HG03045 (cell line): ENCODE data around the gene TMEM82.

Source experiments
- ATAC-seq: cut with Tn5 transposase; IDR thresholded peaks from one replicate; pipeline ENCODE4 v1.9.1; 2021; ENCODE audit warnings: mild to moderate bottlenecking, moderate library complexity; ENCODE audit not compliant: unreplicated experiment

TMEM82 gene

GRCh38 chr1:15775706-15776105 lies 33.4 kb downstream of the TMEM82 start:
- no peak for ATAC-seq

- ATAC-seq = no peak
Observed at GRCh38 chr1:15777909-15778707, 35.8 kb downstream of the TMEM82 start.

DNA sequence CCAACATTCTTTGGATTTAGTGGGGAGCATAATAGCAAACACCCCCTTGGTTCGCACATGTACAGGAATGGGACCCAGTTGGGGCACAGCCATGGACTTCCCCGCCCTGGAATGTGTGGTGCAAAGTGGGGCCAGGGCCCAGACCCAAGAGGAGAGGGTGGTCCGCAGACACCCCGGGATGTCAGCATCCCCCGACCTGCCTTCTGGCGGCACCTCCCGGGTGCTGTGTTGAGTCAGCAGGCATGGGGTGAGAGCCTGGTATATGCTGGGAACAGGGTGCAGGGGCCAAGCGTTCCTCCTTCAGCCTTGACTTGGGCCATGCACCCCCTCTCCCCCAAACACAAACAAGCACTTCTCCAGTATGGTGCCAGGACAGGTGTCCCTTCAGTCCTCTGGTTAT lies 43.4 kb downstream of the TMEM82 start:
- no peak for ATAC-seq

DNA sequence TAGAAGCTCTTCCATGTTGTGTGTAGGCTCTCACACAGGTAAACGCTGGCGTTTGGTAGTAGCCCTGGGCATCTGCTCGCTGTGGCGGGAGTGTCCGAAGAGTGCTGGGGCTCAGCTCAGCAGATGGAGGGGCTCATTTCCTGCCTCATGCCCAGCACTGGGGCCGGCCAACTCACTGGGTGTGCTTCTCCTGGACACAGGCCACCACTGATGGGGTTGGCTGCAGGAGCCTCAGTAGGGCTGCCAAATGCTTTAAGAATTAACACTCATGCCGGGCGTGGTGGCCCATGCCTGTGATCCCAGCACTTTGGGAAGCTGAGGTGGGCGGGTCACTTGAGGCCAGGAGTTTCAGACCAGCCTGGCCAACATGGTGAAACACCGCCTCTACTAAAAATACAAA lies 44.3 kb downstream of the TMEM82 start:
- no peak for ATAC-seq

DNA sequence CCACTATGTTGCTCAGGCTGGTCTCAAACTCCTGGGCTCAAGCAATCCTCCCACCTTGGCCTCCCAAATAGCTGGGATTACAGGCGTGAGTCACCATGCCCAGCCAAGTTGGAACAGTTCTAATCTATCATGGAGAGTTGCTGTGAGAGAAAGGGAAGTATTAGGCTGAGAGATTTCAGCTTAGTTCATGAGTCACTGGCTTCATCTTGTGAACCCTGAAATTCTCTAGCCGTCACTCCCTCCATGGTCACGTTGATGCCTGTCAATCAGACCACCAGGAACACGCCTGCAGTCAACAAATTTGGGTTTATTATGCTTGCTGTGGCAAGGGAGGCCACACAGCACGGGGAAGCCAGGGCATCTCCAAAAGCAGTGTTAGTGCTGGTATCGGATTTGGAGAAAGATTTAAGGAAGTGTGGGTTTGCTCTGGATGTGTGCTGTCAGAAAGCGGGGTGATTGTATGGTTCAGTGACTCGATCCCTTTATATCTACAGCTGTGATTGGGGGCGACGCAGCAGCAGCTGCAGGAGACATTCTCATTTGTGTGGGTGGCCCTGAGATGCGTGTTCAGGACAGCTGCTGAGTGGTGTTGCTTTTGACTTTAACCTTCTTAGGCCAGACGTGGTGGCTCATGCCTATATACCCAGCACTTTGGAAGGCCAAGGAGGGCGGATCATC lies 46.5 kb downstream of the TMEM82 start:
- no peak for ATAC-seq

GRCh38 chr1:15796086-15796462 lies 53.8 kb downstream of the TMEM82 start:
- ATAC-seq = no peak
